Calu3 (cell line): Measurements from ENCODE around the gene CEMIP2. TPM values are rescaled to one million over a fixed set of nuclear protein-coding genes. Genes with fewer than 3 reads are reported as not detected.
"Not testable (repeated sequence)": the region's sequence is repeated elsewhere in the genome, so short reads cannot be mapped to it uniquely, and the experiment has no call there.

Experiments used
- BruUV-seq: library from RNA; stranded (reverse); fragments of 400-500 nt; replicated peaks from 2 replicates; lab custom pipeline; 2021; lab: Mats Ljungman, UMichigan
- CTCF ChIA-PET: fragments of 300-600 bp; sonication (Branson Sonifier 250); formaldehyde crosslinking; loops from one replicate; lab custom pipeline; 2022; ENCODE audit warnings: antibody characterized with exemption; lab: Charles Lee
- DNase-seq: peaks from one replicate; pipeline ENCODE4 v3.0.0; 2022
- H3K27ac Mint-ChIP-seq: one replicate; pipeline ENCODE4 v1.8.0; 2022; ENCODE audit warnings: mixed read lengths; ENCODE audit not compliant: unreplicated experiment
- H3K27me3 Mint-ChIP-seq: one replicate; pipeline ENCODE4 v1.8.0; 2022; ENCODE audit warnings: mixed read lengths; ENCODE audit not compliant: unreplicated experiment
- H3K36me3 Mint-ChIP-seq: one replicate; pipeline ENCODE4 v1.8.0; 2022; ENCODE audit warnings: mild to moderate bottlenecking, moderate library complexity, mixed read lengths; ENCODE audit not compliant: insufficient read depth, unreplicated experiment
- H3K4me1 Mint-ChIP-seq: one replicate; pipeline ENCODE4 v1.8.0; 2022; ENCODE audit warnings: mild to moderate bottlenecking, low read depth, mixed read lengths; ENCODE audit not compliant: unreplicated experiment
- H3K4me3 Mint-ChIP-seq: one replicate; pipeline ENCODE4 v1.8.0; 2022; ENCODE audit warnings: mild to moderate bottlenecking, low read depth, moderate library complexity, mixed read lengths; ENCODE audit not compliant: unreplicated experiment
- H3K9me3 Mint-ChIP-seq: one replicate; pipeline ENCODE4 v1.8.0; 2022; ENCODE audit warnings: low read depth, mixed read lengths; ENCODE audit not compliant: unreplicated experiment
- intact Hi-C: fragments of 100-400 bp; cut with micrococcal nuclease; formaldehyde crosslinking; loops from one replicate; pipeline ENCODE4 v1.10.0; 2022; ENCODE audit not compliant: unreplicated experiment
- total RNA-seq: library from RNA; stranded (reverse); gene quantifications from 2 replicates; pipeline ENCODE4 v1.2.3, GENCODE V29; 2022
- TF ChIP-seq, protein P1 (sequence below): fragments of 200-600 bp; IDR thresholded peaks from one replicate; pipeline ENCODE4 v1.8.0; 2022; ENCODE audit warnings: antibody characterized with exemption; ENCODE audit not compliant: unreplicated experiment

Gene CEMIP2
- total RNA-seq, 1 experiment from 2014 or later, result 122 TPM

DNA sequence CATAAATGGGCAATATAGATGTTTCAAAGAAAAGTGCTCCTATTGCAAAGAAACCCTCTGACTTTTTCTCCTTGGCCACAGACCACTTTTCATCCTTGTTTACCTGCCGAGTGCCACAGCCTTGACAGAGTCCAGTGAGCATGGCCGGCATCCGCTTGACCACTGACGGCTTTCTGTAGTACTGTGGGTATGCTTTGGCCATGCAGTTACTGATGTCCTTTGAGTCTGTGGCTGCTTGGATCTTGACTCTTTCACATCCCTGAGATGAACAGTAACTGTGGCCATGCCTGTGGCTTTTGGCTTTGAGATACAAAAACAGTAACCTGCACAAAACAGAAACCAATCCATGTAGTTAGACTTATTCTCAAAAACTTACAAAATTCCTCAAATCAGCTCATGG, 70.4 kb downstream of the CEMIP2 start:
- H3K36me3 Mint-ChIP-seq, result peaks cover 70% of the 10 kb centered on the region
- no peaks in the 10 kb centered on the region for H3K9me3 Mint-ChIP-seq
- intact Hi-C loops, result no loop called here
- H3K4me1 Mint-ChIP-seq, result peaks cover 7% of the 10 kb centered on the region
- DNase-seq, result no peak
- H3K27ac Mint-ChIP-seq, result no peak overlapping the region
- H3K4me3 Mint-ChIP-seq, result no peak overlapping the region
- no peaks in the 10 kb centered on the region for H3K27me3 Mint-ChIP-seq
- CTCF ChIA-PET, result no interaction called here
- BruUV-seq, result no TSS peak
- TF ChIP-seq, protein P1, sequence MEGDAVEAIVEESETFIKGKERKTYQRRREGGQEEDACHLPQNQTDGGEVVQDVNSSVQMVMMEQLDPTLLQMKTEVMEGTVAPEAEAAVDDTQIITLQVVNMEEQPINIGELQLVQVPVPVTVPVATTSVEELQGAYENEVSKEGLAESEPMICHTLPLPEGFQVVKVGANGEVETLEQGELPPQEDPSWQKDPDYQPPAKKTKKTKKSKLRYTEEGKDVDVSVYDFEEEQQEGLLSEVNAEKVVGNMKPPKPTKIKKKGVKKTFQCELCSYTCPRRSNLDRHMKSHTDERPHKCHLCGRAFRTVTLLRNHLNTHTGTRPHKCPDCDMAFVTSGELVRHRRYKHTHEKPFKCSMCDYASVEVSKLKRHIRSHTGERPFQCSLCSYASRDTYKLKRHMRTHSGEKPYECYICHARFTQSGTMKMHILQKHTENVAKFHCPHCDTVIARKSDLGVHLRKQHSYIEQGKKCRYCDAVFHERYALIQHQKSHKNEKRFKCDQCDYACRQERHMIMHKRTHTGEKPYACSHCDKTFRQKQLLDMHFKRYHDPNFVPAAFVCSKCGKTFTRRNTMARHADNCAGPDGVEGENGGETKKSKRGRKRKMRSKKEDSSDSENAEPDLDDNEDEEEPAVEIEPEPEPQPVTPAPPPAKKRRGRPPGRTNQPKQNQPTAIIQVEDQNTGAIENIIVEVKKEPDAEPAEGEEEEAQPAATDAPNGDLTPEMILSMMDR, result no peak

DNA sequence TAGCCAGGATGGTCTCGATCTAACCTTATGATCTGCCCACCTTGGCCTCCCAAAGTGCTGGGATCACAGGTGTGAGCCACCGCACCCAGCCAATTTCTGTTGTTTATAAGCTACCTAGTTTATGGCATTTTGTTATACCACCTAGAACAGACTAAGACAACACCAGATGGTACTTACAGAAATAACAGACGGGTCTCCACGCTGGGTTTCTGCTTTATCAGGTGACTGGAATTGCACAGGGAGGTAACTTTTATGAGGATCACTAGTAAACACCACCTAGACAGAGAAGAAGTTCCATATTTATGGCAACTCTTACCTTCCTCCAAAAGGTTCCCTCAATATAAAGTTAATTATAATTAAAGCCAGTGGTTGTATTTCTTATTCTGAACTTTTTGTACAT, 74.0 kb downstream of the CEMIP2 start:
- no TSS peak for BruUV-seq
- TF ChIP-seq, protein P1, result no peak
- DNase-seq, result no peak
- H3K36me3 Mint-ChIP-seq, result peaks cover 61% of the 10 kb centered on the region
- peaks cover 16% of the 10 kb centered on the region for H3K4me1 Mint-ChIP-seq
- no peaks in the 10 kb centered on the region for H3K27me3 Mint-ChIP-seq
- H3K9me3 Mint-ChIP-seq, result no peaks in the 10 kb centered on the region
- intact Hi-C loops, result no loop called here
- H3K27ac Mint-ChIP-seq, result no peak overlapping the region
- no peak overlapping the region for H3K4me3 Mint-ChIP-seq
- CTCF ChIA-PET, result no interaction called here

DNA sequence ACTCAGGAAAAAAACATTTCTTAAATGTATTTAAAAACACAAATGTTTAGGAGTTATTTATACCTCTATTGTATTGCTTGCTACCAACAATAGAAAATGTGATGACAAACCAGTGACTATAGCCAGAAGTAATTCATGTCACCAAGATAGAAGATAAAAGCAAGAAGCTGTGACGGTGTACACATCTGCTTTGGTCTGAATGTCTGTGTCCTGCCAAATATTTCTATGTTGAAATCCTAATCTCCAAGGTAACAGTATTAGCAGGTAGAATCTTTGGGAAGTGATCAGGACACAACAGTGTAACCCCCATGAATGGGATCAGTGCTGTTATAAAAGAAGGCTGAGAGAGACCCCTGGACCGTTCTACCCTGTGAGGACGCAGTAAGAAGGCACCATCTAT, 74.7 kb downstream of the CEMIP2 start:
- Mint-ChIP-seq H3K27ac (no peak overlapping the region), H3K4me3 (no peak overlapping the region), H3K27me3 (no peaks in the 10 kb centered on the region), H3K36me3 (peaks cover 59% of the 10 kb centered on the region), H3K4me1 (peaks cover 16% of the 10 kb centered on the region), H3K9me3 (no peaks in the 10 kb centered on the region)
- no peak for DNase-seq
- intact Hi-C loops, result no loop called here
- no TSS peak for BruUV-seq
- CTCF ChIA-PET, result no interaction called here
- TF ChIP-seq, protein P1, result no peak

DNA sequence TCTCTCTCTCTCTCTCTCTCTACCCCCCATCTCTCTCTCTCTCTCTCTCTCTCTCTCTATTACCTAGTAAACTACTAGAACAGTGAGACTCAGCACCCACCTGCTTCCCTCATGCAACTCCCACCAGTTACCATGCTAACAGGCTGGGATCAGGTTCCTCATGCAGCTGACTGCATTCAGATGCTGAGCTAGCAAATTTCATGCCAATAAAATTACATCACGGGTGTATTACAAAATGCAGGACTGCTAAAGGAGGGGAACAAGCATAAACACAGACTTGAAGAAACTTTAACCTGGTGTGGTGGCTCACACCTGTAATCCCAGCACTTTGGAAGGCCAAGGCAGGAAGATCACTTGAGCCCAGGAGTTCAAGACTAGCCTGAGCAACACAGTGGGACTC, 76.0 kb downstream of the CEMIP2 start:
- no peak overlapping the region for H3K27ac Mint-ChIP-seq
- no peaks in the 10 kb centered on the region for H3K27me3 Mint-ChIP-seq
- CTCF ChIA-PET, result interaction anchor here (0.6 kb wide), 1 partner anchor 513 kb away, joined by 3 read pairs; no protein-coding TSS in a partner anchor
- no peaks in the 10 kb centered on the region for H3K9me3 Mint-ChIP-seq
- intact Hi-C loops, result no loop called here
- TF ChIP-seq, protein P1, result no peak
- no peak for DNase-seq
- peaks cover 56% of the 10 kb centered on the region for H3K36me3 Mint-ChIP-seq
- peaks cover 16% of the 10 kb centered on the region for H3K4me1 Mint-ChIP-seq
- H3K4me3 Mint-ChIP-seq, result no peak overlapping the region
- BruUV-seq, result no TSS peak

DNA sequence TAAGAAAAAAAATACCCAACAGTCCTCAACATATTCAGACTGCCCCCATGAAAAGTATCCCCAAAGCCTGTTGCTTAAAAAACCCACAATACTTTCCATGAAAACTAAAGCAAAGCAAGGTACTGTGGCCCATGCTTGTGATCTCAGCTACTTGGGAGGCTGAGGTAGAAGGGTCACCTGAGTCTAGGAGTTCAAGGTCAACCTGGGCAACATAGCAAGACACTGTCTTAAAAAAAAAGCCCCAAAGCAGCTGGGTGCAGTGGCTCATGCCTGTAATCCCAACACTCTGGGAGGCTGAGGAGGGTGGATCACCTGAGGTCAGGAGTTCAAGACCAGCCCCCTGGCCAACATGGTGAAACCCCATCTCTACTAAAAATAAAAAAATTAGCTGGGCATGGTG, 76.7 kb downstream of the CEMIP2 start:
- Mint-ChIP-seq H3K4me1 (peaks cover 24% of the 10 kb centered on the region), H3K36me3 (peaks cover 53% of the 10 kb centered on the region)
- H3K9me3 Mint-ChIP-seq, H3K4me3 Mint-ChIP-seq, BruUV-seq, intact Hi-C loops, DNase-seq, CTCF ChIA-PET, H3K27me3 Mint-ChIP-seq, H3K27ac Mint-ChIP-seq: not testable (repeated sequence)
